Activated naive CD8-positive, alpha-beta T cell treated with anti-CD3 and anti-CD28 coated beads, Interleukin-2, amount 50 U/mL, for 24 hours (primary cell): ENCODE results near the gene B4GALT1.
A peak's percentile ranks its signal among the peaks of the same experiment; 100 is the strongest.
"Not testable (repeated sequence)": the region's sequence is repeated elsewhere in the genome, so short reads cannot be mapped to it uniquely, and the experiment has no call there.

Source experiments
- ATAC-seq: fragments of 150-1000 bp; cut with Tn5 transposase; one replicate; pipeline ENCODE4 v1.10.0; 2021
- DNase-seq: peaks from one replicate; pipeline ENCODE4 v3.0.0; 2021
- H3K27ac Mint-ChIP-seq: one replicate; pipeline ENCODE4 v1.8.0; 2021; ENCODE audit warnings: mild to moderate bottlenecking, mixed read lengths
- H3K27me3 Mint-ChIP-seq: one replicate; pipeline ENCODE4 v1.8.0; 2021; ENCODE audit warnings: mixed read lengths
- H3K36me3 Mint-ChIP-seq: one replicate; pipeline ENCODE4 v1.8.0; 2021; ENCODE audit warnings: low read depth, mixed read lengths
- H3K4me1 Mint-ChIP-seq: one replicate; pipeline ENCODE4 v1.8.0; 2021; ENCODE audit warnings: mixed read lengths
- H3K4me3 Mint-ChIP-seq: one replicate; pipeline ENCODE4 v1.8.0; 2021; ENCODE audit warnings: mild to moderate bottlenecking, moderate library complexity, mixed read lengths
- H3K9me3 Mint-ChIP-seq: one replicate; pipeline ENCODE4 v1.8.0; 2021; ENCODE audit warnings: mixed read lengths

B4GALT1 gene

DNA sequence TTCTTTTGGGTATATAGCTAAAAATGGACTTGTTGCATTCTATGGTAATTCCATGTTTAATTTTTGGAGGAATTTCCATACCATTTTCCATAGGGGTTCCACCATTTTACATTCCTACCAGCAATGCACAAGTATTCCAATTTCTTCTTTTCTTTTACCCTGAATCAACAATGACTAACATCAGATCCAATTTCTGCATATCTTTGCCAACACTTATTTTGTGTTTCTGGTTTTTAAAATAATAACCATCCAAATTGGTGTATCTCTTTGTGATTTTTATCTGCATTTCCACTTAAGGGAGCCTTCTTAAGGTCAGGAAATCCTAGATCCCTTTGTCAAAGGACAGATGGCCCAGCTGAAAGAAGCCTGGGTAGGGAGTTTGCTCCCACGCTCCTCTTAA, 61.2 kb downstream of the B4GALT1 start:
- H3K36me3 Mint-ChIP-seq = no peaks in the 10 kb centered on the region
- ATAC-seq (no peak), DNase-seq (no peak)
- no peak overlapping the region for H3K27ac Mint-ChIP-seq
- no peak overlapping the region for H3K4me3 Mint-ChIP-seq
- no peaks in the 10 kb centered on the region for H3K9me3 Mint-ChIP-seq
- H3K27me3 Mint-ChIP-seq = no peaks in the 10 kb centered on the region
- peaks cover 17% of the 10 kb centered on the region for H3K4me1 Mint-ChIP-seq

DNA sequence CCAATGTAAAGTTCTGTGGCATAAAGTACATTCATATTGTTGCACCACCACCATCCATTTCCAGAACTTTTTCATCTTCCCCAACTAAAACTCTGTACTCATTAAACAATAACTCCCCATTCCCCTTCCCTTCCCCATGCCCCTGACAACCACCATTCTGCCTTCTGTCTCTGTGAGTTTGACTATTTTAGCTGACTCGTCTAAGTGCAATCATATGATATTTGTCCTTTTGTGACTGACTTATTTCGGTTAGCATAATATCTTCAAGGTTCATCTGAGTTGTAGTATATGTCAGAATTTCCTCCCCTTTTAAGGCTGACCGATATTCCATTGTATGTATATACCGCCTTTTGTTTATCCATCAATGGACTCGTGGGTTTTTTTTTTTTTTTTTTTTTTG, 61.6 kb downstream of the B4GALT1 start:
- no peak overlapping the region for H3K4me3 Mint-ChIP-seq
- peaks cover 14% of the 10 kb centered on the region for H3K4me1 Mint-ChIP-seq
- peak overlapping the region; percentile 5 for H3K27ac Mint-ChIP-seq
- DNase-seq = no peak
- H3K9me3 Mint-ChIP-seq = no peaks in the 10 kb centered on the region
- no peaks in the 10 kb centered on the region for H3K36me3 Mint-ChIP-seq
- ATAC-seq = no peak
- H3K27me3 Mint-ChIP-seq = no peaks in the 10 kb centered on the region

DNA sequence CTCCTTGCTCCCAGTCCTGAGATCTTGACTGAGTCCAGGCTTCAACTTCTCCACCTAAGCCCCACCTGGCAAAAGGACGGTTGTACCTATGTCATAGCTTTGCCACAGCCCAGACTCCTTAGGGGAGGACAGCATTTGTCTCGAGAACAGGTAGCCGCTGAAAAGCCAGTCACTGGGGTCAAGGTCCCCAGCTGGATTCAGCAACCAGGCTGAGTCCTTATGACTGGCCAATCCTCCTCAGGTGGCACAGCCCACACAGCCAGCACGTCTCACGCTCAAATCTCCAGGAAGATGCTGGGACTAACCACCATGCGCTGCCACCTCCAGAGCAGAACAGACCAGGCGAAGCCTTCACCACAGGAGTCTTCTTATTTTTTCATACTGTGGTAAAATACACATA, 62.7 kb downstream of the B4GALT1 start:
- ATAC-seq (no peak), DNase-seq (no peak)
- no peak overlapping the region for H3K27ac Mint-ChIP-seq
- H3K27me3 Mint-ChIP-seq = no peaks in the 10 kb centered on the region
- H3K9me3 Mint-ChIP-seq = no peaks in the 10 kb centered on the region
- no peaks in the 10 kb centered on the region for H3K36me3 Mint-ChIP-seq
- peaks cover 8% of the 10 kb centered on the region for H3K4me1 Mint-ChIP-seq
- H3K4me3 Mint-ChIP-seq = no peak overlapping the region

GRCh38 chr9:33103501-33104281, 63.4 kb downstream of the B4GALT1 start:
- peaks cover 8% of the 10 kb centered on the region for H3K4me1 Mint-ChIP-seq
- no peak overlapping the region for H3K27ac Mint-ChIP-seq
- no peaks in the 10 kb centered on the region for H3K27me3 Mint-ChIP-seq
- no peaks in the 10 kb centered on the region for H3K9me3 Mint-ChIP-seq
- DNase-seq (no peak), ATAC-seq (no peak)
- no peak overlapping the region for H3K4me3 Mint-ChIP-seq
- H3K36me3 Mint-ChIP-seq = no peaks in the 10 kb centered on the region

- DNase-seq = no peak
- no peak for ATAC-seq
- no peak overlapping the region for H3K27ac Mint-ChIP-seq
- H3K9me3 Mint-ChIP-seq = no peaks in the 10 kb centered on the region
- H3K36me3 Mint-ChIP-seq = no peaks in the 10 kb centered on the region
- no peak overlapping the region for H3K4me3 Mint-ChIP-seq
- H3K27me3 Mint-ChIP-seq = no peaks in the 10 kb centered on the region
- H3K4me1 Mint-ChIP-seq = peaks cover 6% of the 10 kb centered on the region
Measured at GRCh38 chr9:33102551-33103210, 64.5 kb downstream of the B4GALT1 start.

DNA sequence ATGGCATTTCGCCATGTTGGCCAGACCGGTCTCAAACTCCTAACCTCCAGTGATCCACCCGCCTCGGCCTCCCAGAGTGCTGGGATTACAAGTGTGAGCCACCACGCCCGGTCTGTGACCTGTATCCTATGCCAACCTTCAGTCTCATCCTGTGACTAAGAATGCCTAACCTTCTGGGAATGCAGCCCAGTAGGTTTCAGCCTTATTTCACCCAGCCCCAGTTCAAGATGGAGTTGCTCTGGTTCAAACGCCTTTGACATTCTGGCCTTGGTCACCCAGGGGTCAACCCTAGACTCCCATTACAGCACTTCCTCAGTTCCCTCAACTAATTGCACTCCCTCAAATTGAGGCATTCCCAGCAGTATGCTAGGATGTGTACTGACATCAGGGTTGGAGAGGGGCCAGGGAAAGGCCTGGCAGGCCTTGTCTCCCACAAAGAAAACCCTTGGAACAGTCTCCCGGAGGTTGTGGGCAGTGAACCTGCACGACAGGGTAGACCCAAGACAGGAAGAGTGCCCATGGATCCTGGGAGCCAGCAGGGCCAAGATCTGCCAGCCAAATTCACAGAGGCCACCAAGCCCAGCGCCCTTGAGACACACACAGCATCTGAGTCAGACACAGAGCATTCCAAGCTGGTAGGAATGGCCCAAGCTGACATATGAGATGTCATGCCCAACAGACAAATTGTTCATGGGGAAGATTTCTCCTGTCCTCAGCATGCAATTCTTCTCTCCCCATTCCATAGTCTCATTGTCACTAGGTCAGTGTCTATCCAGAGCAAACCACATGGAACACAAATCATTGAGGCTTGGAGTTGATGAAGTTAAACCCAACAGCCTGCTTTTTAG, 65.8 kb downstream of the B4GALT1 start:
- H3K4me3 Mint-ChIP-seq = no peak overlapping the region
- H3K36me3 Mint-ChIP-seq = no peaks in the 10 kb centered on the region
- DNase-seq (no peak), ATAC-seq (no peak)
- H3K4me1 Mint-ChIP-seq = peaks cover 2% of the 10 kb centered on the region
- no peaks in the 10 kb centered on the region for H3K9me3 Mint-ChIP-seq
- no peaks in the 10 kb centered on the region for H3K27me3 Mint-ChIP-seq
- no peak overlapping the region for H3K27ac Mint-ChIP-seq

- Mint-ChIP-seq H3K4me1 (peaks cover 2% of the 10 kb centered on the region), H3K27me3 (no peaks in the 10 kb centered on the region), H3K4me3 (no peak overlapping the region), H3K27ac (no peak overlapping the region), H3K9me3 (no peaks in the 10 kb centered on the region), H3K36me3 (no peaks in the 10 kb centered on the region)
- ATAC-seq (no peak), DNase-seq (no peak)
Measured at GRCh38 chr9:33099754-33100153, 67.4 kb downstream of the B4GALT1 start.

DNA sequence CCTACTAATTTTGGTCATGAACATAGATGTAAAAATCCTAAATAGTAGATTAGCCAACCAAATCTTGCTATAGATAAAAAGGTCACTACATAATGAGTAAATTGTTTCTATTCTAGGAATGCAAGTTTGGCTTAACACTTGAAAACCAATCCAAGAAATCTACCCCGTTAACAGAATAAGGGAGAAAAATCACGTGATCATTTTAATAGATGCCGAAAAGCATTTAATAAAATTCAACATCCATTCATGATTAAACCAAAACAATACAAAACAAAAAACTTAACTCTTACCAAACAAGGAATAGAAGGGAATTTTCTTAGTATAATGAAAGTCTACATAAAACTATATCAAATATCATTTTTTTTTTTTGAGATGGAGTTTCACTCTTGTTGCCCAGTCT, 69.9 kb downstream of the B4GALT1 start:
- no peak overlapping the region for H3K27ac Mint-ChIP-seq
- peaks cover 12% of the 10 kb centered on the region for H3K4me1 Mint-ChIP-seq
- H3K9me3 Mint-ChIP-seq = no peaks in the 10 kb centered on the region
- DNase-seq (no peak), ATAC-seq (no peak)
- no peaks in the 10 kb centered on the region for H3K27me3 Mint-ChIP-seq
- no peaks in the 10 kb centered on the region for H3K36me3 Mint-ChIP-seq
- H3K4me3 Mint-ChIP-seq = no peak overlapping the region

GRCh38 chr9:33092634-33093033, 74.5 kb downstream of the B4GALT1 start:
- no peak for DNase-seq
- peaks cover 11% of the 10 kb centered on the region for H3K4me1 Mint-ChIP-seq
- no peaks in the 10 kb centered on the region for H3K27me3 Mint-ChIP-seq
- ATAC-seq = peak; percentile 33
- H3K4me3 Mint-ChIP-seq = peak overlapping the region; percentile 39
- H3K36me3 Mint-ChIP-seq = no peaks in the 10 kb centered on the region
- no peaks in the 10 kb centered on the region for H3K9me3 Mint-ChIP-seq
- H3K27ac Mint-ChIP-seq = peak overlapping the region; percentile 16

DNA sequence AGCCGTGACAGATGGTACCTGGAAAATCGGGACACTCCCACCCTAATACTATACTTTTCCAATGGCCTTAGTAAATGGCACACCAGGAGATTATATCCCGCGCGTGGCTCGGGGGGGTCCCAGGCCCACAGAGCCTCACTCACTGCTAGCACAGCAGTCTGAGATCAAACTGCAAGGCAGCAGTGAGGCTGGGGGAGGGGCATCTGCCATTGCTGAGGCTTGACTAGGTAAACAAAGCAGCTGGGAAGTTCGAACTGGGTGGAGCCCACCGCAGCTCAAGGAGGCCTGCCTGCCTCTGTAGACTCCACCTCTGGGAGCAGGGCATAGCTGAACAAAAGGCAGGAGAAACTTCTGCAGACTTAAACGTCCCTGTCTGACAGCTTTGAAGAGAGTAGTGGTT, 81.5 kb downstream of the B4GALT1 start:
- not testable (repeated sequence) for H3K27ac Mint-ChIP-seq, H3K27me3 Mint-ChIP-seq, H3K4me3 Mint-ChIP-seq, DNase-seq, H3K4me1 Mint-ChIP-seq, H3K36me3 Mint-ChIP-seq, H3K9me3 Mint-ChIP-seq, ATAC-seq

DNA sequence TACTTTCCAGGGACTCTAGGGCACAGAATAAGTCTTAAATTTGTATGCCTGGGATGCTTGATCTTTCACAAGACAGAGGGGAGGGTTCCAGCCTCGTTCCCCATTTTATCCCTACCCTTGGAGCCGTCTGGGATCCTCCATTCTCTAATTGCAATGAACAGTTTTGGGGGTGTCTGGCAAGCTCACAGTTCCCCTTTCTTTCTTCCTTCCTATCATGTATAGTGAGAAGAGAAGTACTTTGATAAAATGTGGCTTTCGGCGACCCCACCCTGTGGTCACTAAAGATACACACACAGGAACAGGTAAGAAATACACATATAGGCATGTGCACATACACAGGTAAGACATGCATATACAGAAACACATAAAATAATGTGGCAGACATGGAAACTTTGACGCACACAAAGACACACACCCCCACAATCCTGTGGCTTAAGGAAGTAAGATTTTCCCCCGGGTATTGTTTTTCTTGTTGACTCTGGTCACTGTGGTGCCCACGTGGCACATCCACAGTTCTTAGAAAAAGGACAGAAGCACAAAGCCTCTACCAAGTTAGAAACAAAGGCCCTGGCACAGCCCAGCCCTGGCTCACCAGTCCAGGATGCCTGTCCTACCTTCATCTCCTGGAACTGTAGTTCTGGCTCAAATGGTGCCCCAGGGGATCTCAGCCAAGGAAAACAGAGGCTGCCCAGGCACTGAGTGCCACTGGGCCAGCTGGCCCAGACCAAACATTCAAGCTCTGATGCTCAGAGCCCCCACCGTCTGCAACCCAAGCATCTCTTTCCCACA, 84.4 kb downstream of the B4GALT1 start:
- no peak for DNase-seq
- peak overlapping the region; percentile 39 for H3K4me3 Mint-ChIP-seq
- no peaks in the 10 kb centered on the region for H3K27me3 Mint-ChIP-seq
- peak; percentile 60 for ATAC-seq
- peaks cover 3% of the 10 kb centered on the region for H3K9me3 Mint-ChIP-seq
- H3K4me1 Mint-ChIP-seq = peaks cover 7% of the 10 kb centered on the region
- peaks cover 4% of the 10 kb centered on the region for H3K36me3 Mint-ChIP-seq
- H3K27ac Mint-ChIP-seq = peak overlapping the region; percentile 78

DNA sequence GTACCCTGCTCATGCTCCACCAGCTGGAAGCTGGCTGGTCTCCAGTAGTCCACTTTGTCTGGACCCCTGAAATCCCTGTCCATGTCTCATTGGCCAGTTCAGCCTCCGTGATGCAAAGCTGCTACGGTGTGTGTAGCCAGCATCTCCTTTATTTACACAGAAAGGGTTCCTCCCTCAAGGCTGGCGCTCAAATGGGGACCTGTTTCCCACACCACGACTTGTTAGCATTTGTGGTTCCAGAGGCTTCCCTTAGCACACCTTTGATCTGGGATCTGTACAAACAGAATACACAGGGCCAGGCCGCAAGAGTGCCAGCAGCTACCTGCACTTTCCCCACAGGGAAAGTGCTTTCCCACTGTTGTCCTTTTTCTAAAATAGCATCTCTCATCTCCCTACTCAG, 85.0 kb downstream of the B4GALT1 start:
- peaks cover 3% of the 10 kb centered on the region for H3K9me3 Mint-ChIP-seq
- H3K27ac Mint-ChIP-seq = peak overlapping the region; percentile 78
- H3K27me3 Mint-ChIP-seq = no peaks in the 10 kb centered on the region
- peak overlapping the region; percentile 39 for H3K4me3 Mint-ChIP-seq
- peaks cover 10% of the 10 kb centered on the region for H3K4me1 Mint-ChIP-seq
- DNase-seq (no peak), ATAC-seq (no peak)
- peaks cover 4% of the 10 kb centered on the region for H3K36me3 Mint-ChIP-seq

DNA sequence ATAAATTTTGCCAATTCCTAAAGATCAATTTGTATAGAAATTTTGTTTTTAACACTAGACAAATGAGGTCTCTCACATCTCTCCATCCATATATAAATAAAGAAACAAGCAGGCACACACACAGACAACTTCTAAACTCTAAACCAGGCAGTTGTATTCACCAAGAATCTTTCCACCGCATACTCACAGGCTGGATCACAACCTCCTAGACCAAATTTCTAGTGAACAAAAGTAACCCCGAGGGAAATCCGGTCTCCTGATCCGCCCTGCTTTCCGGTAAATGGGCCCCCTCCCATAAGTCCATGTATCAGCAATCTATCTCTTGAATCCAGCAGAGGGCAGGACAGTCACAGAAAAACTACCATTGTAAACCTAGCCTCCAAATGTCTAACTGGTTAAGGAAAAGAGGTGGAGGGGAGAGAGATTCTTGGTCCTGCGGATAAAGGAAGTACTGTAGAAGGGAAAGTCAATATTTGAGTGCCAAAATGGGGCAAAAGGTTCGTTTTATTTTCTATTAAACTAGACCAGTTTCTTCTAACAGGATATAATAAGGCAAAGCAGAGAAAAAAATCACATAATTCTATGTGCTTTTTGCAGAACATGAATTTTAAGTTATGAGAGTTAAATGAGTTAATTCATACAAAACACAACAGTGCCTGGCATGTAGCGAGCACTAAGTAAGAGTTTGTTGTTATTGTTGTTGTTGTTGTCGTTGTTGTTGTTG, 85.8 kb downstream of the B4GALT1 start:
- peak; percentile 58 for ATAC-seq
- peaks cover 19% of the 10 kb centered on the region for H3K4me1 Mint-ChIP-seq
- no peak overlapping the region for H3K27ac Mint-ChIP-seq
- peak; percentile 57 for DNase-seq
- H3K36me3 Mint-ChIP-seq = peaks cover 7% of the 10 kb centered on the region
- H3K27me3 Mint-ChIP-seq = no peaks in the 10 kb centered on the region
- no peak overlapping the region for H3K4me3 Mint-ChIP-seq
- H3K9me3 Mint-ChIP-seq = peaks cover 3% of the 10 kb centered on the region

DNA sequence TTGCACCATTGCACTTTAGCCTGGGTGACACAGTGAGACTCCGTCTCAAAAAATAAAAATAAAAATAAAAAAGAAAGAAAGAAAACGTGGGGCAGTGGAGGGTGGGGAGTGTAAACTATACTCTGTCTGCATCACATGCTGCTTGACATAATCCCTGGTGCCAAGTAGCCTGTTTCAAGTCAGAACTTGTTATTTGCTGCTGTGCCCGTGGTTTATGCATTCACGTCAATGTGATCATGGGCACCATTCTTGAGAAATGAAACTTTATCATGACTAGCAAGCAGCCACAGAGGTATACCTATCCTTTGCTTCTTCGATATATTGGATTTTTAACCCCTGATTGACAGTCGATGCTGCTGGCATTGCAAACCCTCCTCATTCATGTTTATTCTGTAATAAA, 86.6 kb downstream of the B4GALT1 start:
- H3K27ac Mint-ChIP-seq = no peak overlapping the region
- H3K27me3 Mint-ChIP-seq = no peaks in the 10 kb centered on the region
- H3K4me1 Mint-ChIP-seq = peaks cover 23% of the 10 kb centered on the region
- H3K4me3 Mint-ChIP-seq = no peak overlapping the region
- DNase-seq (no peak), ATAC-seq (no peak)
- peaks cover 3% of the 10 kb centered on the region for H3K9me3 Mint-ChIP-seq
- peaks cover 9% of the 10 kb centered on the region for H3K36me3 Mint-ChIP-seq
